Erythroblast (primary cell): ENCODE measurements around the gene FLT3LG.

Source experiments
- GATA1 ChIP-seq: IDR thresholded peaks from 2 replicates; pipeline ENCODE4 v1.6.1; 2011; ENCODE audit warnings: low read depth, mild to moderate bottlenecking, control low read depth, low read length, moderate library complexity
- POLR2A ChIP-seq: IDR thresholded peaks from 2 replicates; pipeline ENCODE4 v1.6.1; 2011; ENCODE audit warnings: mild to moderate bottlenecking, low read length

DNA sequence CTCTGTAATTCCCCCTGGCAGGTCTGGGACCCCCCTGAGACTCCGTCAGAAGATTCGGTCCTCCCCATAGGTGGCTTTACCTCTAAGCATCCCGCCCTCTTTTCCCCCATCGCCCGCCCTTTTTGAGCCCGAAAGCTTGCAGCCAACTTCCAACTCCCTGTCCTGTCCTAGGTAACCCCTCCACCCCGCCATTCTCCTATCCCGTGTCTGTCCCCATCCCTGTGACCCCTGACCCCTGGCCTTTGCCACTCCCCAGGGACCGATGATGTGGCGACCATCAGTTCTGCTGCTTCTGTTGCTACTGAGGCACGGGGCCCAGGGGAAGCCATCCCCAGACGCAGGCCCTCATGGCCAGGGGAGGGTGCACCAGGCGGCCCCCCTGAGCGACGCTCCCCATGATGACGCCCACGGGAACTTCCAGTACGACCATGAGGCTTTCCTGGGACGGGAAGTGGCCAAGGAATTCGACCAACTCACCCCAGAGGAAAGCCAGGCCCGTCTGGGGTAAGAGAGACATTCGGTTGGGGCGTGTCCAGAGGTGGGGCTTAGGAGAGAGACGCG, 54.3 kb downstream of the FLT3LG start:
- TF ChIP-seq POLR2A (no peak), GATA1 (no peak)
